GM12878 (cell line): Measurements from ENCODE around the gene CCDC88C. TPM values are rescaled to one million over a fixed set of nuclear protein-coding genes. Genes with fewer than 3 reads are reported as not detected.
A peak's percentile ranks its signal among the peaks of the same experiment; 100 is the strongest.

Source experiments
- CBX5 ChIP-seq: sonication (generic); IDR thresholded peaks from 2 replicates; pipeline ENCODE4 v1.6.1; 2016; ENCODE audit warnings: low read depth, moderate library complexity, mild to moderate bottlenecking, inconsistent platforms
- CUX1 ChIP-seq: IDR thresholded peaks from 2 replicates; pipeline ENCODE4 v1.6.1; 2012; ENCODE audit warnings: improper control_type of control experiment, low read depth, low read length; ENCODE audit not compliant: insufficient replicate concordance
- ELK1 ChIP-seq: IDR thresholded peaks from 2 replicates; pipeline ENCODE4 v1.6.1; 2012; ENCODE audit warnings: low read depth, low read length, improper control_type of control experiment
- ETV6 ChIP-seq, 2 experiments: fragments of 450-650 bp in 1 of 2; IDR thresholded peaks in 1 of 2; conservative IDR thresholded peaks in 1 of 2; 2 replicates each; pipeline ENCODE4 v1.6.1; 2014; ENCODE audit warnings: antibody characterized with exemption in 1 of 2, borderline replicate concordance in 1 of 2, low read depth in 1 of 2, mild to moderate bottlenecking in 1 of 2, moderate library complexity in 1 of 2
- NFIC ChIP-seq: IDR thresholded peaks from 2 replicates; pipeline ENCODE4 v1.6.1; 2012; ENCODE audit warnings: low read depth, mild to moderate bottlenecking, inconsistent platforms, low read length, moderate library complexity
- polyA plus RNA-seq, 11 experiments: library from polyadenylated mRNA; depleted of rRNA in 4 of 11; unstranded in 6 of 11; stranded (reverse) in 5 of 11; fragments of >200 nt; fragmentation: Nextera tagmentation in 4 of 11; fragmentation: Illumina TruSeq in 1 of 11; extraction: Ambion mirVana in 4 of 11; extraction: Trizol in 1 of 11; gene quantifications; 1 replicate in 1 of 11; 2 replicates in 10 of 11; pipeline versions ENCODE4 v1.2.1 to v1.2.3, GENCODE V29; 2011 to 2016; ENCODE audit warnings: inconsistent platforms in 2 of 11, missing spikeins in 2 of 11, low read depth in 1 of 11
- total RNA-seq, 4 experiments: library from RNA; depleted of rRNA in 3 of 4; stranded (reverse); fragments of >200 nt in 3 of 4; fragmentation: Illumina TruSeq in 1 of 4; extraction: Trizol in 1 of 4; gene quantifications; 2 replicates each; pipeline versions ENCODE4 v1.2.1 to v1.2.3, GENCODE V29; 2013 to 2021

CCDC88C gene
- total and polyA plus RNA-seq, 10 of the 15 experiments (the other 5 are each of a cell fraction or from before 2014, with no cell fraction given), result 4.0 to 79.6 (median 36.6) TPM

- TF ChIP-seq CUX1 (no peak), CBX5 (no peak), ETV6 (conservative IDR thresholded peaks at IDR 0.05 in 1 of 2, IDR thresholded peaks at IDR 0.05 in 1 of 2; ENCODE audit: borderline replicate concordance in 1 of 2, low read depth in 1 of 2) (peak in 1 of 2 experiments; percentile 96; a peak in 2 of 4 replicates), ELK1 (no peak; the same call in 1 of the 2 replicates), NFIC (no peak)
- TF ChIP-seq, all 136 proteins: peak for 58
Measured at GRCh38 chr14:91373591-91374254, 43.9 kb downstream of the CCDC88C start (continued).
